Measurements from ENCODE around the gene DNAJB5.
"Not testable (repeated sequence)": the region's sequence is repeated elsewhere in the genome, so short reads cannot be mapped to it uniquely, and the experiment has no call there.

Gene DNAJB5

GRCh38 chr9:34989003-34989945 lies at the start of gene DNAJB5:
Gene DNAJB5 (plus strand): TSS chr9:34989745. CDS start chr9:34990631, 886 bp downstream.
- DNase-seq, result peak; percentile 97 to 100 (median 100)
- intact Hi-C loops (cut with DNase I), result loop anchor here (5.0 kb wide), 1 partner anchor 88 kb away; the partner anchor contains the start of gene FANCG

GRCh38 chr9:34939989-34940388 lies 49.6 kb upstream of the DNAJB5 start:
- intact Hi-C loops (cut with DNase I); DNase-seq: not testable (repeated sequence)

GRCh38 chr9:34948451-34948850 lies 41.1 kb upstream of the DNAJB5 start:
- DNase-seq, result no peak
- intact Hi-C loops (cut with DNase I), result no loop called here

- intact Hi-C loops (cut with DNase I), result no loop called here
- DNase-seq, result peak in 3 of 42 donors; percentile 25 to 52 (median 51)
Measured at GRCh38 chr9:34954225-34954624, 35.3 kb upstream of the DNAJB5 start.

GRCh38 chr9:34956066-34956465 lies 33.5 kb upstream of the DNAJB5 start:
- intact Hi-C loops (cut with DNase I), result not testable (repeated sequence)
- peak in 1 of 42 donors; percentile 57 for DNase-seq

- intact Hi-C loops (cut with DNase I), result no loop called here
- no peak for DNase-seq
Measured at GRCh38 chr9:34956648-34957047, 32.9 kb upstream of the DNAJB5 start.

GRCh38 chr9:34957492-34958410 lies 31.8 kb upstream of the DNAJB5 start, which contains the start of gene PHF24:
Gene PHF24 (plus strand): TSS chr9:34958285. CDS start chr9:34971299, 13,014 bp downstream.
- peak in 33 of 42 donors; percentile 11 to 72 (median 45) for DNase-seq

GRCh38 chr9:34958411-34958982 lies 31.0 kb upstream of the DNAJB5 start:
- DNase-seq, result peak in 1 of 42 donors; percentile 8
- intact Hi-C loops (cut with DNase I), result no loop called here

More at GRCh38 chr9:34957492-34958410, 31.8 kb upstream of the DNAJB5 start, which contains the start of gene PHF24:
- intact Hi-C loops (cut with DNase I), result no loop called here

GRCh38 chr9:34959461-34959860 lies 30.1 kb upstream of the DNAJB5 start:
- intact Hi-C loops (cut with DNase I), result no loop called here
- no peak for DNase-seq

- DNase-seq, result no peak
- intact Hi-C loops (cut with DNase I), result no loop called here
Measured at GRCh38 chr9:34961574-34962490, 27.7 kb upstream of the DNAJB5 start.

- peak in 8 of 42 donors; percentile 20 to 67 (median 38) for DNase-seq
- intact Hi-C loops (cut with DNase I), result no loop called here
Measured at GRCh38 chr9:34962546-34962945, 27.0 kb upstream of the DNAJB5 start.

GRCh38 chr9:34963552-34963951 lies 26.0 kb upstream of the DNAJB5 start:
- intact Hi-C loops (cut with DNase I), result no loop called here
- DNase-seq, result no peak

GRCh38 chr9:34964458-34964857 lies 25.1 kb upstream of the DNAJB5 start:
- intact Hi-C loops (cut with DNase I), result no loop called here
- peak in 14 of 42 donors; percentile 25 to 81 (median 54) for DNase-seq

GRCh38 chr9:34971146-34971811 lies 18.3 kb upstream of the DNAJB5 start:
- DNase-seq, result no peak
- intact Hi-C loops (cut with DNase I), result no loop called here

- DNase-seq, result peak in 1 of 42 donors; percentile 41
- intact Hi-C loops (cut with DNase I), result no loop called here
Measured at GRCh38 chr9:34974664-34975063, 14.9 kb upstream of the DNAJB5 start.

- intact Hi-C loops (cut with DNase I), result no loop called here
- no peak for DNase-seq
Measured at GRCh38 chr9:34976441-34976840, 13.1 kb upstream of the DNAJB5 start.

GRCh38 chr9:34976992-34977391 lies 12.6 kb upstream of the DNAJB5 start:
- no peak for DNase-seq
- intact Hi-C loops (cut with DNase I), result no loop called here

All from head of caudate nucleus (tissue), 42 donors.